GM13977 (cell line): ENCODE results near the gene PLA2G4E.
A peak's percentile ranks its signal among the peaks of the same experiment; 100 is the strongest.

Experiments used
- DNase-seq: peaks from one replicate; pipeline ENCODE4 v3.0.0; 2012; ENCODE audit warnings: low spot score
- in situ Hi-C: fragments of 300-500 bp; cut with MboI; formaldehyde crosslinking; loops from one replicate; pipeline ENCODE4 v1.12.0; 2022; ENCODE audit warnings: low sequenced_read_pairs, low pct_unique_long_range_greater_than_20kb, mixed read lengths, inconsistent platforms; ENCODE audit not compliant: unreplicated experiment
- TF ChIP-seq, protein P1 (sequence below): IDR thresholded peaks from 2 replicates; pipeline ENCODE4 v1.5.1; 2012; ENCODE audit warnings: mild to moderate bottlenecking, control low read depth; ENCODE audit not compliant: insufficient read depth; ENCODE audit errors: extremely low read depth, missing control alignments

The PLA2G4E gene

DNA sequence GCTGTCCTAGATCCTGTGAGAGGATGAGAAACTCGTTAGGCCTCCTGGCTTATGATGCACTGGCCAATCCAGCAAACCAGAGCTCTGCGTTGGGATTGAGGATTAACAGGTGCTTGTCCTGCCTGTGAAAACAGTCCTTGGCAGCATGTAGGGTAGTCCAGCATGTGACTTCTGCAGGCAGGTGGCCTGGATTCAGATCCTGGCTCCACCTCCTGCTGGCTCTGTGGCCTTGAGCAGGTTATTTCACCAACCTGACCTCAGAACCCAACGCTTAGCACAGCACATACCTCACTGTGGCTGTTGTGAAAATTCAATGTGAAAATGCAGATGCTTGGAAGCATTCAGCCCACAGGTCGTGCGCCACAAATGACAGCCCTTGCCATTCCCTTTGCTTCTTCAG is 40.0 kb upstream of the PLA2G4E start:
- DNase-seq, result no peak
- TF ChIP-seq, protein P1, sequence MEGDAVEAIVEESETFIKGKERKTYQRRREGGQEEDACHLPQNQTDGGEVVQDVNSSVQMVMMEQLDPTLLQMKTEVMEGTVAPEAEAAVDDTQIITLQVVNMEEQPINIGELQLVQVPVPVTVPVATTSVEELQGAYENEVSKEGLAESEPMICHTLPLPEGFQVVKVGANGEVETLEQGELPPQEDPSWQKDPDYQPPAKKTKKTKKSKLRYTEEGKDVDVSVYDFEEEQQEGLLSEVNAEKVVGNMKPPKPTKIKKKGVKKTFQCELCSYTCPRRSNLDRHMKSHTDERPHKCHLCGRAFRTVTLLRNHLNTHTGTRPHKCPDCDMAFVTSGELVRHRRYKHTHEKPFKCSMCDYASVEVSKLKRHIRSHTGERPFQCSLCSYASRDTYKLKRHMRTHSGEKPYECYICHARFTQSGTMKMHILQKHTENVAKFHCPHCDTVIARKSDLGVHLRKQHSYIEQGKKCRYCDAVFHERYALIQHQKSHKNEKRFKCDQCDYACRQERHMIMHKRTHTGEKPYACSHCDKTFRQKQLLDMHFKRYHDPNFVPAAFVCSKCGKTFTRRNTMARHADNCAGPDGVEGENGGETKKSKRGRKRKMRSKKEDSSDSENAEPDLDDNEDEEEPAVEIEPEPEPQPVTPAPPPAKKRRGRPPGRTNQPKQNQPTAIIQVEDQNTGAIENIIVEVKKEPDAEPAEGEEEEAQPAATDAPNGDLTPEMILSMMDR, result no peak
- in situ Hi-C loops, result loop anchor here (5.0 to 10.0 kb wide), 2 partner anchors 68 to 74 kb away; no protein-coding TSS in a partner anchor

DNA sequence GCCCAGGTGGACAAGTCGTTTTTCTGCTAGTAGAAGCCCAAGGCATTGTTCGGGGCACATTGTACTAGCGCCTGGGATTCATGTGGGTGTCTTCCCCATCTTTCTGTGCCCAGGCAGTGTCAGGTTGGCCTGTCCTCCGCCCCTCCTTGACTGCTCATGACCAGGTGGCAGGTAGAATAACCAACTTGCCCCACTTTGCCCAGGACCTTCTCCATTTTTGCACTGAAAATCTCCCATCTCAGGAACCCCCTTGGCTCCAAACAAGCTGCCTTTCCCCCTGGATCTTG is 39.6 kb upstream of the PLA2G4E start:
- in situ Hi-C loops, result loop anchor here (5.0 to 10.0 kb wide), 2 partner anchors 68 to 74 kb away; no protein-coding TSS in a partner anchor
- no peak for DNase-seq
- TF ChIP-seq, protein P1, result no peak

DNA sequence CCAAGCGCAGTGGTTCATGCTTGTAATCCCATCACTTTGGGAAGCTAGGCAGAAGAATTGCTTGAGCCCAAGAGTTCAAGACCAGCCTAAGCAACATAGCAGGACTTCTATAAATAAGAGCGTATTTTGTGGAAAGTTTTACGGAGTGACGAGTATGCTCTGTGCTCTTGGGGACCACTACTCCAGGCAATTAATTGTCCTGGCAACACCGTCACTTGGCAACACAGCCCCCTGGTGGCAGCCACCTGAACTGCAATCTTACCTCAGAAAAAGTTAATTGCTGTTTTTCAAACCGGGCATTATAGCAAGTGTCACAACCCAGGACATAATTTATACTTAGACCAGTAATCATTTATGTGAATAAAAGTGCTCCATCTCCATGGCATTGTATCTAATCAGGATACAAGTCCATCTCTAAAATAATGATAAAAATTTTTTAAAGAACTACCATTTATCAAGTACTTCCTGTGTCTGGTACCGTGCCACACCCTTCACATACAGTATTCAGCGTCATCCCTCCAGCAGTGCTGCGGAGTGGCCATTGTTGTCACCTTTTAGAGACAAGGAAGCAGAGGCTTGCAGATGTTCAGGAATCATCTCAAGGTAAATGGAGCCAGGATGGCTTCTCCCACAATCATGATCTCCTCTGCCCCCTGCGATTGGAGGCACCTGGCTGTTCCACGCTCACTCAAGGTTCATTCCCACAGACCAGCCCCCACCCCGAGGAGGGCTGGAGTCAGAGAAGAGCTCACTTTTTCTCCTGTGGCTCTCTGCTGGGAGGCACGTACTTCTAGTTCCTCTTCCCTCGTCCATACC is 39.0 kb upstream of the PLA2G4E start:
- DNase-seq, result peak; percentile 73
- TF ChIP-seq, protein P1, result peak; percentile 90
- in situ Hi-C loops, result loop anchor here (5.0 to 10.0 kb wide), 2 partner anchors 68 to 75 kb away; no protein-coding TSS in a partner anchor

DNA sequence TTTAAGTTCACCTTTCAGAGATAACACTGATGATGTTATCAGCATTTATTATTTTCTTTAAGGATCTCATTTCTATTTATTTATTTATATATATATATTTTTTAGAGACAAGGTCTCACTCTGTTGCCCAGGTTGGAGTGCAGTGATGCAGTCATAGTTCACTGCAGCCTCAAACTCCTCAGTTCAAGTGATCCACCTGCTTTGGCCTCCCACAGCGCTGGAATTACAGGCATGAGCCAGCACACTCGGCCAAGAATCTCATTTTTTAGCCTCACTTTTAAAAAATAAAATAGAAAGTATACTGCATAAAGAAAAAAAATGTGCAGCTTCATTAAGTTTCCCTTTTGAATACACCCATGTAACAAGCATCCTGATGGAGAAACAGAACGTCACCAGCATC is 37.9 kb upstream of the PLA2G4E start:
- DNase-seq, result no peak
- TF ChIP-seq, protein P1, result no peak
- in situ Hi-C loops, result no loop called here

DNA sequence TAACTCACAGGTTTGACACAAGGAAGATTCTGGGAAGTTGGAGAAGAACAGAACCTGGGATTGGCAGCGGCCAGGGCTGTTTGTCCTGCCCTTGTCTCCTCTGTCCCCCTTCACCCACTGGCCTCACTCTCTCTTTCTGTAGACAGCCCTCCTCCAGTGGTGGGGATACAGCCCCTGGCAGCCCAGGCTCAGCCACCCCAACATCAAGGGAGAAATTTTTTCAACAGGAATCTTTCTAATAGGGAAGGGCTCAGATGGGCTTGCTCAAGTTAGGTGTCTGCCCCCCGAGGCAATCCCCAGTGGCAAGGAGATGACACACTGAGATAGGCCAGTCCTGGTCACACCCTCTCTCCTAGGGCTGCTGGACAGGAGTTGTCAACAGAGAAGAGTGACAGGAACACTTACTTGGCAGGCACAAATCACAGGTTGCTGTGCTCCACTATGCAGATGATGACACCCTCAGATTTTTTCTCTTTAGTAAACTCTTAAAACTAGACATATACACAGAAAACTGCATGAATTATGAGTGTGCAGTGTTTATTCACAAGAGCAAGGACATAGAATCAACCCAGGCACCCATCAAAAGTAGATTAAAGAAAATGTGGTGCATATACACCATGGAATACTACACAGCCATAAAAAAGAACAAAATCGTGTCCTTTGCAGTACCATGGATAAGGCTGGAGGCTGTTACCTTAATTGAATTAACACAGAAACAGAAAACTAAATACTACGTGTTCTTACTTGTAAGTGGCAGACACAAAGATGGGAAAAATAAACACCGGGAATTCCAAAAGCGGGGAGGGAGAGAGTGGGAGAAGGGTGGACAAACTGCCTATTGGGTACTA is 37.2 kb upstream of the PLA2G4E start:
- TF ChIP-seq, protein P1, result no peak
- in situ Hi-C loops, result no loop called here
- no peak for DNase-seq

DNA sequence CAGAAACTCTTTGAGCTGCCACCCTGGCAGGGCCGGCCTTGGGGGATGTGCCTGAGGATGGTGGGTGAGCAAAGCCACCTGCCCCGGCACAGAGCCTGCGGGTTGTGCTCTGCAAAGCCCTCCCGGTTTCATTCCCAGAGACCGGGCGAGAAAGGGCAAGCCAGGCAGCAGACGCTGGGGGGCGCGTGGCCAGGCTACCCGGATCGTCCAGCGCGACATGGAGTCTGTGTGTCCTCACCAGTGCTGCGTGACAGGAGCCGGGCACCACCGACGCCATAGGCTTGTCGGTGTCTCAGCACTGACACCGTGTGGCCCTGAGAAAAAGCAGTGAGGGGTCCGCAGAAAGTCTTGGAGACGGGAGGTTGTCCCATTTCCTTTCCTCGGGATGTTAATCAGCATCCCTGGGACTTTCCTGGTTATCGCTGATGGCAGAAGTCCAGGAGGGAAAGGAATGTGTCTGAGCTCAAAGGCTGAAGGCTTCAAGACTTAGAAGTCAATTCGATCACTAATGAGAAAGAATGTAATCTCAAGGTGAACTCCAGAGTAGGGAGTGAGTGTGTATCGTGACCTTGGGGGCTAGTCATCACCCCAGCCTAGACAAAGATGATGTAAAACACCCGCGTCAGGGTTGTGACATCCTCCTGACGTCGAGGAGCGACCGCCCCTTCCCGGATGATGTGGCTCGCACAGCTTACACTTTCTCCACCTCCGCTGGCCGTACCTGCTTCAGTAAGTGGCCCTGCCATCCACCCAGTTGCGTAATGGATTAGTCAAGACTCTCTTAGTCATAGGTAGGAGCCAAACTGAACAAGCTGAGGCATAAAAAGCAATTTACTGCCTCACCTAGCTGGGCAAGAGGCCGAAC is 36.3 kb upstream of the PLA2G4E start:
- in situ Hi-C loops, result no loop called here
- DNase-seq, result peak; percentile 76
- TF ChIP-seq, protein P1, result peak; percentile 73
